ENCODE results near the gene SYS1.

GRCh38 chr20:45313943-45314342 is 49.0 kb upstream of the SYS1 start:
- no peak for TF ChIP-seq CTCF (conservative IDR thresholded peaks at IDR 0.05; ENCODE audit: low read length)
- TF ChIP-seq EZH2phosphoT487 (IDR thresholded peaks at IDR 0.05; ENCODE audit: borderline replicate concordance), result no peak

Measured in Loucy (cell line).